HepG2 (cell line): ENCODE results near the gene SMAD3. TPM values are rescaled to one million over a fixed set of nuclear protein-coding genes. Genes with fewer than 3 reads are reported as not detected.

Experiments
- ATAC-seq: fragments of 200-7000 bp; cut with Tn5 transposase; 3 replicates; pipeline ENCODE4 v1.9.1; 2020; ENCODE audit warnings: mild to moderate bottlenecking, moderate library complexity
- BruUV-seq: library from RNA; stranded (reverse); fragments of 400-500 nt; replicated peaks from 2 replicates; lab custom pipeline; 2021; lab: Mats Ljungman, UMichigan
- CTCF ChIA-PET: fragments of 300-600 bp; formaldehyde crosslinking; extraction: SDS; loops from one replicate; lab custom pipeline; 2021; ENCODE audit warnings: low total read pairs, inconsistent platforms, low intra/inter-chr PET ratio; lab: Yijun Ruan, JAX
- POLR2A ChIA-PET: fragments of 350-600 bp; sonication (Branson Sonifier 250); formaldehyde crosslinking; loops from one replicate; lab custom pipeline; 2020; ENCODE audit warnings: antibody characterized with exemption, inconsistent platforms; lab: Yijun Ruan, JAX
- DNase-seq: peaks from one replicate; pipeline ENCODE4 v3.0.0-alpha.2; 2015; ENCODE audit warnings: low spot score
- FAIRE-seq: peaks from 3 replicates; lab custom pipeline; 2011; peaks lifted over from hg19 to GRCh38; lab: Jason Lieb, UNC
- H2AFZ ChIP-seq: one replicate; pipeline ENCODE4 v1.6.1; 2011; ENCODE audit warnings: low read length, inconsistent platforms
- H3K27ac ChIP-seq: fragments of 300-600 bp; 3 replicates; pipeline ENCODE4 v1.8.0; 2011; ENCODE audit warnings: mixed run types, mild to moderate bottlenecking, mixed read lengths, low read length, inconsistent platforms; ENCODE audit not compliant: insufficient read depth; ENCODE audit errors: extremely low read length
- H3K27me3 ChIP-seq, 2 experiments: fragments of 200-600 bp in 1 of 2; 2 replicates in 1 of 2; 3 replicates in 1 of 2; pipeline versions ENCODE4 v1.6.0 to v1.8.0; 2011; ENCODE audit warnings: low read length in 2 of 2, mild to moderate bottlenecking in 2 of 2, moderate library complexity in 2 of 2, inconsistent platforms in 1 of 2; ENCODE audit not compliant: insufficient read depth in 2 of 2, control insufficient read depth in 1 of 2
- H3K36me3 ChIP-seq, 2 experiments: fragments of 200-600 bp in 1 of 2; replicated peaks in 1 of 2; 2 replicates in 1 of 2; 3 replicates in 1 of 2; pipeline versions ENCODE4 v1.5.1 to v1.8.0; 2011; ENCODE audit warnings: low read length in 2 of 2, inconsistent platforms in 1 of 2; ENCODE audit not compliant: insufficient read depth in 2 of 2, control insufficient read depth in 1 of 2
- H3K4me1 ChIP-seq: 2 replicates; pipeline ENCODE4 v1.5.1; 2012; ENCODE audit warnings: low read length, inconsistent platforms; ENCODE audit not compliant: insufficient read depth
- H3K4me2 ChIP-seq: 2 replicates; pipeline ENCODE4 v1.6.0; 2011; ENCODE audit warnings: low read depth, low read length, inconsistent platforms
- H3K4me3 ChIP-seq, 3 experiments: fragments of 200-600 bp in 1 of 3; sonication (generic), shearing (Covaris generic) in 1 of 3; replicated peaks in 1 of 3; 2 replicates each; pipeline ENCODE4 v1.5.1; 2011 to 2016; ENCODE audit warnings: low read length in 3 of 3, inconsistent platforms in 2 of 3, low read depth in 2 of 3, mild to moderate bottlenecking in 2 of 3, control low read depth in 1 of 3, mixed read lengths in 1 of 3; ENCODE audit not compliant: insufficient read depth in 1 of 3
- H3K79me2 ChIP-seq: one replicate; pipeline ENCODE4 v1.6.1; 2011; ENCODE audit warnings: low read length, inconsistent platforms; ENCODE audit not compliant: insufficient read depth
- H3K9ac ChIP-seq: 2 replicates; pipeline ENCODE4 v1.6.0; 2011; ENCODE audit warnings: mild to moderate bottlenecking, low read depth, low read length, inconsistent platforms; ENCODE audit not compliant: insufficient read depth
- H3K9me3 ChIP-seq: 2 replicates; pipeline ENCODE4 v1.5.1; 2012; ENCODE audit warnings: mild to moderate bottlenecking, low read length
- H4K20me1 ChIP-seq: 2 replicates; pipeline ENCODE4 v1.6.0; 2011; ENCODE audit warnings: inconsistent platforms, mild to moderate bottlenecking, low read length, moderate library complexity; ENCODE audit not compliant: insufficient read depth
- CEBPB ChIP-seq: IDR thresholded peaks from 2 replicates; pipeline ENCODE4 v1.6.1; 2011; ENCODE audit warnings: low read depth, low read length, improper control_type of control experiment, borderline replicate concordance
- GATAD2A ChIP-seq: IDR thresholded peaks from 2 replicates; pipeline ENCODE4 v1.6.1; 2016
- HMGA1 ChIP-seq: sonication (generic); formaldehyde crosslinking; conservative IDR thresholded peaks from 2 replicates; pipeline ENCODE4 v1.4.0; 2020; ENCODE audit warnings: missing genetic modification reagents
- HNRNPLL ChIP-seq: fragments of 200-400 bp; formaldehyde crosslinking; IDR thresholded peaks from 2 replicates; pipeline ENCODE4 v1.6.1; 2017; ENCODE audit warnings: mild to moderate bottlenecking, low read depth, low read length; ENCODE audit not compliant: poor library complexity, severe bottlenecking
- HOXD1 ChIP-seq: sonication (generic); formaldehyde crosslinking; IDR thresholded peaks from 2 replicates; pipeline ENCODE4 v1.5.0; 2020; ENCODE audit warnings: missing genetic modification reagents
- ZNF260 ChIP-seq: sonication (generic); formaldehyde crosslinking; IDR thresholded peaks from 2 replicates; pipeline ENCODE4 v1.4.0; 2020; ENCODE audit warnings: missing genetic modification reagents, low read depth, mild to moderate bottlenecking, borderline replicate concordance
- ZNF350 ChIP-seq: sonication (generic); formaldehyde crosslinking; IDR thresholded peaks from 2 replicates; pipeline ENCODE4 v1.4.0; 2020; ENCODE audit warnings: mild to moderate bottlenecking, low read depth, missing genetic modification reagents, borderline replicate concordance
- ZNF768 ChIP-seq: sonication (generic); formaldehyde crosslinking; IDR thresholded peaks from 2 replicates; pipeline ENCODE4 v1.4.0; 2020; ENCODE audit warnings: missing genetic modification reagents
- WGBS: methylation state at CpG from one replicate; pipeline ENCODE4 v1.1.6; 2017; ENCODE audit warnings: low lambda C conversion rate; 5-methylcytosine and 5-hydroxymethylcytosine counted together
- in situ Hi-C: cut with HindIII; loops from 2 replicates; pipeline ENCODE4 v1.10.0; 2017; ENCODE audit warnings: low pct_unique_long_range_greater_than_20kb; ENCODE audit not compliant: extremely low pct_ligation_motif_present
- intact Hi-C: fragments of 100-400 bp; cut with micrococcal nuclease; formaldehyde crosslinking; loops from one replicate; pipeline ENCODE4 v1.10.0; 2022; ENCODE audit not compliant: unreplicated experiment
- polyA plus RNA-seq, 8 experiments: library from polyadenylated mRNA; depleted of rRNA in 3 of 8; stranded (reverse) in 7 of 8; unstranded in 1 of 8; fragments of >200 nt; fragmentation: Illumina TruSeq in 4 of 8; extraction: Trizol in 4 of 8; gene quantifications; 2 replicates each; pipeline versions ENCODE4 v1.2.1 to v1.2.3, GENCODE V29; 2011 to 2016; ENCODE audit warnings: low read depth in 4 of 8, missing spikeins in 1 of 8, mixed read lengths in 1 of 8; ENCODE audit not compliant: insufficient read depth in 1 of 8
- total RNA-seq, 5 experiments: library from RNA; depleted of rRNA; stranded (reverse); fragments of >200 nt; fragmentation: Illumina TruSeq; extraction: Trizol; gene quantifications; 2 replicates each; pipeline ENCODE4 v1.2.3, GENCODE V29; 2016; ENCODE audit warnings: low read depth in 1 of 5
- TF ChIP-seq, protein P1 (sequence below): sonication (generic); formaldehyde crosslinking; IDR thresholded peaks from 2 replicates; pipeline ENCODE4 v1.5.0; 2020; ENCODE audit warnings: missing genetic modification reagents
- TF ChIP-seq, protein P2 (sequence below): IDR thresholded peaks from 2 replicates; pipeline ENCODE4 v1.4.0; 2020; ENCODE audit warnings: mild to moderate bottlenecking, missing genetic modification reagents
- TF ChIP-seq, protein P3 (sequence below): IDR thresholded peaks from 2 replicates; pipeline ENCODE4 v1.6.1; 2016; ENCODE audit warnings: mild to moderate bottlenecking, missing biosample characterization, missing genetic modification reagents

Gene SMAD3
- total and polyA plus RNA-seq, 2 of the 13 experiments (the other 11 are each of a cell fraction or from before 2014, with no cell fraction given), result 8.6 to 56.3 TPM

DNA sequence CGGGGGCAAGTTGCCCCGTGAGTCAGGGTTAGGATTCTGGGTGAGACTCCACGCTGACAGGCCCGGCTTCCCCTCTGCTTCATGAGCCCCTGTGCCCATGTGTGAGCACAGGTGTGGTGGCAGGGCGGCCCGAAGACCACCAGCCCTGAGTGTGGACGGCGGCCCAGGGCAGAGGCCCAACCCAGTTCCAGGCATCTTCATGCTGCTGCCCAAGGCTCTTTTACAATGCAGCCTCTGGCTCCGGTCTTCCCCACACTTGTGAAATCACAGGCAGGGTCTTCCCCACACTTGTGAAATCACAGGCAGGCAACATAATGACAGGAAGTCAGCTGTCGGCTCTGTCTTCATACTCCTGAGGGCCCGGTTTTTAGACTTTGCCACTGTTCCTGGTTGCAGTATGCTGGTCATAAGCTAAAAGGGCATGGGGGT lies 110.3 kb downstream of the SMAD3 start:
- H3K4me3 ChIP-seq, result no peak overlapping the region
- intact Hi-C loops, result no loop called here
- H3K79me2 ChIP-seq, result no peaks in the 10 kb centered on the region
- H3K9me3 ChIP-seq, result no peaks in the 10 kb centered on the region
- no peak overlapping the region for H3K27ac ChIP-seq
- ATAC-seq (no peak), FAIRE-seq (no peak), DNase-seq (no peak)
- H3K4me2 ChIP-seq, result no peak overlapping the region
- H2AFZ ChIP-seq, result no peak overlapping the region
- ChIA-PET POLR2A (no interaction called here), CTCF (no interaction called here)
- 87% methylated on average over 4 of the region's 11 CpGs for WGBS
- TF ChIP-seq ZNF260 (CRISPR knock-in tag) (no peak), CEBPB (peak; percentile 31; the same call in 1 of the 2 replicates)
- H3K27me3 ChIP-seq, result no peaks in the 10 kb centered on the region
- no peak overlapping the region for H3K9ac ChIP-seq
- in situ Hi-C loops, result no loop called here
- H3K4me1 ChIP-seq, result no peaks in the 10 kb centered on the region
- BruUV-seq, result no TSS peak
- H3K36me3 ChIP-seq, result peaks cover 20 to 76% of the 10 kb centered on the region in 2 experiments
- no peaks in the 10 kb centered on the region for H4K20me1 ChIP-seq

DNA sequence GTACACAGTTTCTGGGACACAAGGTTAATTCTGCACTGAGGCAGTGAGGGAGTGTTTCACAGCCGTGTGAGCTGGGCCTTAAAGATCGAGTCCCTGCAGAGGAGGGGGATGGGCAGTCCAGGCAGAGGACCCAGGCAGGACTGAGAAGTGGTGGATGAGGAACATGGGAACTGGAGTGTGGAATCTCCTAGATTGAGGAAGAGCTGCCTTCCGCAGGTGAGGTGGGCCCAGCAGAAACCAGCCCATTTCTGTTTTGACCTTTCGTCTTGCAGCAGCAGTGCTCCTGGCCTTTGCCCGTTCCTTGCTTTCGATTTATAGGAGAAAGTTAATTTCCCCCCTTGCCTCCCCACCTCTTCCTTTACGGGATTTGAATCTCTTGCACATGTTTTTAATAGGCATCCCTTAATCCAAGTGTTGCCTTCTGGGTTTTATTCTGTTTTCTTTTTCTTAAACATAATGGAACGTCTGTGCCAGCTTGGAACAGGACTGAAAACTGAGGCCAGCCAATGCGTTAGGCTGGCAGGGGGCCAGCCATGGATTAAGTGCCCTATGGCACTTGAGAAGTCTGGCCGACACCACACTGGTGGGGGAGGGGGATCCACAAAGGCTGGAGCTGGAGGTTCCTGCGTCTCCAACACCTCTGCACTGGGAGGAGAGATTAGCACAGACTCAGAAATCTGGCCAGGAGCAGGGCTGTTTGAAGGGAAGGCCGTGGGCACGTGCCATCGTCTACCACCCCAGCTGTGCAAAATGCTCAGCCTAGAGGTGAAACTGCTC lies 111.0 kb downstream of the SMAD3 start:
- in situ Hi-C loops (no loop called here), intact Hi-C loops (no loop called here)
- no peak overlapping the region for H3K27ac ChIP-seq
- no peak overlapping the region for H3K9ac ChIP-seq
- no peaks in the 10 kb centered on the region for H3K79me2 ChIP-seq
- DNase-seq, result no peak
- H3K9me3 ChIP-seq, result no peaks in the 10 kb centered on the region
- H3K4me3 ChIP-seq, result no peak overlapping the region
- TF ChIP-seq ZNF768 (CRISPR knock-in tag), result no peak
- TF ChIP-seq, protein P1, sequence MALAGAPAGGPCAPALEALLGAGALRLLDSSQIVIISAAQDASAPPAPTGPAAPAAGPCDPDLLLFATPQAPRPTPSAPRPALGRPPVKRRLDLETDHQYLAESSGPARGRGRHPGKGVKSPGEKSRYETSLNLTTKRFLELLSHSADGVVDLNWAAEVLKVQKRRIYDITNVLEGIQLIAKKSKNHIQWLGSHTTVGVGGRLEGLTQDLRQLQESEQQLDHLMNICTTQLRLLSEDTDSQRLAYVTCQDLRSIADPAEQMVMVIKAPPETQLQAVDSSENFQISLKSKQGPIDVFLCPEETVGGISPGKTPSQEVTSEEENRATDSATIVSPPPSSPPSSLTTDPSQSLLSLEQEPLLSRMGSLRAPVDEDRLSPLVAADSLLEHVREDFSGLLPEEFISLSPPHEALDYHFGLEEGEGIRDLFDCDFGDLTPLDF (CRISPR knock-in tag), result no peak
- TF ChIP-seq HNRNPLL, result no peak
- no peak for TF ChIP-seq ZNF350 (CRISPR knock-in tag)
- no peak for TF ChIP-seq HMGA1 (CRISPR knock-in tag)
- TF ChIP-seq, protein P2, sequence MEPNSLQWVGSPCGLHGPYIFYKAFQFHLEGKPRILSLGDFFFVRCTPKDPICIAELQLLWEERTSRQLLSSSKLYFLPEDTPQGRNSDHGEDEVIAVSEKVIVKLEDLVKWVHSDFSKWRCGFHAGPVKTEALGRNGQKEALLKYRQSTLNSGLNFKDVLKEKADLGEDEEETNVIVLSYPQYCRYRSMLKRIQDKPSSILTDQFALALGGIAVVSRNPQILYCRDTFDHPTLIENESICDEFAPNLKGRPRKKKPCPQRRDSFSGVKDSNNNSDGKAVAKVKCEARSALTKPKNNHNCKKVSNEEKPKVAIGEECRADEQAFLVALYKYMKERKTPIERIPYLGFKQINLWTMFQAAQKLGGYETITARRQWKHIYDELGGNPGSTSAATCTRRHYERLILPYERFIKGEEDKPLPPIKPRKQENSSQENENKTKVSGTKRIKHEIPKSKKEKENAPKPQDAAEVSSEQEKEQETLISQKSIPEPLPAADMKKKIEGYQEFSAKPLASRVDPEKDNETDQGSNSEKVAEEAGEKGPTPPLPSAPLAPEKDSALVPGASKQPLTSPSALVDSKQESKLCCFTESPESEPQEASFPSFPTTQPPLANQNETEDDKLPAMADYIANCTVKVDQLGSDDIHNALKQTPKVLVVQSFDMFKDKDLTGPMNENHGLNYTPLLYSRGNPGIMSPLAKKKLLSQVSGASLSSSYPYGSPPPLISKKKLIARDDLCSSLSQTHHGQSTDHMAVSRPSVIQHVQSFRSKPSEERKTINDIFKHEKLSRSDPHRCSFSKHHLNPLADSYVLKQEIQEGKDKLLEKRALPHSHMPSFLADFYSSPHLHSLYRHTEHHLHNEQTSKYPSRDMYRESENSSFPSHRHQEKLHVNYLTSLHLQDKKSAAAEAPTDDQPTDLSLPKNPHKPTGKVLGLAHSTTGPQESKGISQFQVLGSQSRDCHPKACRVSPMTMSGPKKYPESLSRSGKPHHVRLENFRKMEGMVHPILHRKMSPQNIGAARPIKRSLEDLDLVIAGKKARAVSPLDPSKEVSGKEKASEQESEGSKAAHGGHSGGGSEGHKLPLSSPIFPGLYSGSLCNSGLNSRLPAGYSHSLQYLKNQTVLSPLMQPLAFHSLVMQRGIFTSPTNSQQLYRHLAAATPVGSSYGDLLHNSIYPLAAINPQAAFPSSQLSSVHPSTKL (CRISPR knock-in tag), result no peak
- no peak for TF ChIP-seq HOXD1 (CRISPR knock-in tag)
- TF ChIP-seq GATAD2A (CRISPR knock-in tag), result no peak
- TF ChIP-seq, protein P3, sequence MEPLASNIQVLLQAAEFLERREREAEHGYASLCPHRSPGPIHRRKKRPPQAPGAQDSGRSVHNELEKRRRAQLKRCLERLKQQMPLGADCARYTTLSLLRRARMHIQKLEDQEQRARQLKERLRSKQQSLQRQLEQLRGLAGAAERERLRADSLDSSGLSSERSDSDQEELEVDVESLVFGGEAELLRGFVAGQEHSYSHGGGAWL, result no peak
- no peaks in the 10 kb centered on the region for H3K4me1 ChIP-seq
- H4K20me1 ChIP-seq, result no peaks in the 10 kb centered on the region
- ATAC-seq, result no peak
- CTCF ChIA-PET, result no interaction called here
- no peak overlapping the region for H3K4me2 ChIP-seq
- no TSS peak for BruUV-seq
- H3K36me3 ChIP-seq, result peaks cover 20 to 72% of the 10 kb centered on the region in 2 experiments
- H2AFZ ChIP-seq, result no peak overlapping the region
- POLR2A ChIA-PET, result no interaction called here
- FAIRE-seq, result no peak
- no peaks in the 10 kb centered on the region for H3K27me3 ChIP-seq
- WGBS, result 96% methylated on average over 12 of the region's 14 CpGs
